K562 (cell line): ENCODE measurements around the gene FMNL2. TPM values are rescaled to one million over a fixed set of nuclear protein-coding genes. Genes with fewer than 3 reads are reported as not detected.

ENCODE experiments used
- CBFA2T3 ChIP-seq: fragments of 450-650 bp; IDR thresholded peaks from 2 replicates; pipeline ENCODE4 v1.6.1; 2017
- CHD7 ChIP-seq: fragments of 200-600 bp; sonication (generic); IDR thresholded peaks from one replicate; pipeline ENCODE4 v1.6.1; 2012; ENCODE audit warnings: mild to moderate bottlenecking, low read depth, low read length, inconsistent platforms
- DMBX1 ChIP-seq: fragments of 250-450 bp; sonication (Bioruptor Pico); IDR thresholded peaks from 2 replicates; pipeline ENCODE4 v1.8.0; 2022; ENCODE audit warnings: inconsistent platforms, mild to moderate bottlenecking, moderate library complexity, borderline replicate concordance
- KLF6 ChIP-seq: fragments of 250-450 bp; sonication (Bioruptor Pico); IDR thresholded peaks from 2 replicates; pipeline ENCODE4 v1.4.0; 2020; ENCODE audit warnings: mild to moderate bottlenecking, moderate library complexity, borderline replicate concordance
- MYBL2 ChIP-seq, 2 experiments: fragments of 450-650 bp in 1 of 2; sonication (generic) in 1 of 2; formaldehyde crosslinking in 1 of 2; IDR thresholded peaks; 2 replicates each; pipeline versions ENCODE4 v1.6.1 to v1.8.1; 2017 to 2022; ENCODE audit warnings: borderline replicate concordance in 1 of 2, inconsistent platforms in 1 of 2, low read depth in 1 of 2, mild to moderate bottlenecking in 1 of 2, missing genetic modification reagents in 1 of 2, moderate library complexity in 1 of 2
- TEAD1 ChIP-seq, 2 experiments: fragments of 450-650 bp in 1 of 2; sonication (generic) in 1 of 2; formaldehyde crosslinking; IDR thresholded peaks; 2 replicates each; pipeline versions ENCODE4 v1.4.0 to v1.8.0; 2020 to 2022; ENCODE audit warnings: mild to moderate bottlenecking in 2 of 2, missing genetic modification reagents in 1 of 2
- ZBTB33 ChIP-seq: sonication (generic); formaldehyde crosslinking; IDR thresholded peaks from 2 replicates; pipeline ENCODE4 v1.8.1; 2023; ENCODE audit warnings: mild to moderate bottlenecking, missing genetic modification reagents
- ZNF780A ChIP-seq: fragments of 250-450 bp; sonication (Bioruptor Pico); IDR thresholded peaks from 2 replicates; pipeline ENCODE4 v1.5.0; 2021; ENCODE audit warnings: mild to moderate bottlenecking
- polyA plus RNA-seq, 8 experiments: library from polyadenylated mRNA; depleted of rRNA in 4 of 8; stranded (reverse) in 5 of 8; unstranded in 3 of 8; fragments of >200 nt; fragmentation: Nextera tagmentation in 2 of 8; fragmentation: Illumina TruSeq in 1 of 8; extraction: Ambion mirVana in 2 of 8; extraction: Trizol in 1 of 8; gene quantifications; 2 replicates each; pipeline versions ENCODE4 v1.2.1 to v1.2.3, GENCODE V29; 2011 to 2014; ENCODE audit warnings: inconsistent platforms in 1 of 8, missing spikeins in 1 of 8
- total RNA-seq, 7 experiments: library from RNA; depleted of rRNA in 6 of 7; stranded (reverse); fragments of >200 nt in 6 of 7; fragmentation: Illumina TruSeq in 2 of 7; extraction: Trizol in 2 of 7; gene quantifications; 2 replicates each; pipeline versions ENCODE4 v1.2.1 to v1.2.3, GENCODE V29; 2011 to 2021; ENCODE audit warnings: low replicate concordance in 1 of 7

The FMNL2 gene
- total and polyA plus RNA-seq, 9 of the 15 experiments (the other 6 are each of a cell fraction or from before 2014, with no cell fraction given): 0.15 to 0.49 (median 0.24) TPM; not detected in 1

- TF ChIP-seq CHD7 (no peak), CBFA2T3 (no peak), MYBL2 (IDR thresholded peaks at IDR 0.05; ENCODE audit: low read depth) (no peak), MYBL2 (CRISPR knock-in tag; IDR thresholded peaks at IDR 0.05; ENCODE audit: borderline replicate concordance) (no peak), DMBX1 (CRISPR knock-in tag) (peak; percentile 43; the same call in 1 of the 2 replicates), TEAD1 (CRISPR knock-in tag; IDR thresholded peaks at IDR 0.05) (no peak), KLF6 (no peak), ZBTB33 (CRISPR knock-in tag) (no peak), ZNF780A (CRISPR knock-in tag) (no peak)
Measured at GRCh38 chr2:152594022-152594766, 259.2 kb downstream of the FMNL2 start (continued).
